T-cell (primary cell): ENCODE results near the gene DVL3. TPM values are rescaled to one million over a fixed set of nuclear protein-coding genes. Genes with fewer than 3 reads are reported as not detected.

Experiments
- ATAC-seq, 4 experiments: fragments of 200-7000 bp in 3 of 4; fragments of 150-1000 bp in 1 of 4; cut with Tn5 transposase; replicated peaks in 1 of 4; 1 replicate in 3 of 4; 2 replicates in 1 of 4; pipeline ENCODE4 v1.10.0; 2021; ENCODE audit warnings: moderate library complexity in 3 of 4, mild to moderate bottlenecking in 2 of 4, moderate number of reproducible peaks in 1 of 4
- CTCF ChIA-PET, 2 donors: fragments of 300-600 bp; sonication (Branson Sonifier 250); formaldehyde crosslinking; loops; one replicate each; lab custom pipeline; 2022; ENCODE audit warnings: antibody characterized with exemption in 2 of 2; lab: Charles Lee
- POLR2A ChIA-PET, 2 donors: fragments of 300-600 bp; sonication (Branson Sonifier 250); formaldehyde crosslinking; loops; one replicate each; lab custom pipeline; 2022; ENCODE audit warnings: antibody characterized with exemption in 2 of 2; lab: Charles Lee
- DNase-seq, 35 experiments: peaks; one replicate each; pipeline versions ENCODE4 v3.0.0 to v3.0.0-alpha.2; 2013 to 2023
- H3K27ac ChIP-seq: one replicate; pipeline ENCODE4 v1.5.1; 2013; ENCODE audit warnings: low read length
- H3K27me3 ChIP-seq, 2 experiments: replicated peaks in 1 of 2; 1 replicate in 1 of 2; 2 replicates in 1 of 2; pipeline versions ENCODE4 v1.6.1 to v1.7.0; 2013; ENCODE audit warnings: low read length in 1 of 2, mixed read lengths in 1 of 2; ENCODE audit not compliant: control insufficient read depth in 2 of 2, insufficient read depth in 2 of 2; ENCODE audit errors: extremely low read depth in 1 of 2
- H3K36me3 ChIP-seq, 2 donors: 1 replicate in 1 of 2; 2 replicates in 1 of 2; pipeline versions ENCODE4 v1.6.1 to v1.7.0; 2013; ENCODE audit warnings: low read length in 1 of 2; ENCODE audit not compliant: control insufficient read depth in 2 of 2, insufficient read depth in 1 of 2; ENCODE audit errors: extremely low read depth in 1 of 2
- H3K4me1 ChIP-seq, 2 experiments: 1 replicate in 1 of 2; 2 replicates in 1 of 2; pipeline versions ENCODE4 v1.6.1 to v1.7.0; 2013; ENCODE audit warnings: low read length in 2 of 2, mixed read lengths in 1 of 2; ENCODE audit not compliant: insufficient read depth in 2 of 2, control insufficient read depth in 1 of 2; ENCODE audit errors: extremely low read depth in 1 of 2
- H3K4me3 ChIP-seq, 2 donors: 1 replicate in 1 of 2; 2 replicates in 1 of 2; pipeline versions ENCODE4 v1.5.1 to v1.7.0; 2013; ENCODE audit warnings: mild to moderate bottlenecking in 2 of 2, low read length in 1 of 2, moderate library complexity in 1 of 2; ENCODE audit not compliant: control insufficient read depth in 1 of 2; ENCODE audit errors: extremely low read depth in 1 of 2
- H3K9me3 ChIP-seq: 2 replicates; pipeline ENCODE4 v1.7.0; 2013
- H3K27ac Mint-ChIP-seq, 2 donors: one replicate each; pipeline ENCODE4 v1.8.0; 2020 to 2021; ENCODE audit warnings: mild to moderate bottlenecking in 2 of 2, mixed read lengths in 2 of 2
- H3K27me3 Mint-ChIP-seq, 2 donors: one replicate each; pipeline ENCODE4 v1.8.0; 2021 to 2022; ENCODE audit warnings: mixed read lengths in 2 of 2
- H3K36me3 Mint-ChIP-seq: one replicate; pipeline ENCODE4 v1.8.0; 2021; ENCODE audit warnings: mixed read lengths
- H3K4me1 Mint-ChIP-seq, 3 donors: one replicate each; pipeline ENCODE4 v1.8.0; 2020 to 2022; ENCODE audit warnings: mixed read lengths in 3 of 3, mild to moderate bottlenecking in 1 of 3
- H3K4me3 Mint-ChIP-seq, 3 donors: one replicate each; pipeline ENCODE4 v1.8.0; 2020 to 2022; ENCODE audit warnings: mild to moderate bottlenecking in 3 of 3, mixed read lengths in 3 of 3, moderate library complexity in 3 of 3
- H3K9me3 Mint-ChIP-seq, 3 donors: one replicate each; pipeline ENCODE4 v1.8.0; 2020 to 2022; ENCODE audit warnings: mixed read lengths in 3 of 3
- WGBS: methylation state at CpG from one replicate; pipeline ENCODE4 v1.1.5; 2013; ENCODE audit warnings: missing lambda C conversion rate; ENCODE audit not compliant: insufficient coverage; 5-methylcytosine and 5-hydroxymethylcytosine counted together
- total RNA-seq, 35 experiments: library from RNA in 6 of 35; stranded (reverse) in 6 of 35; fragments of 120-200 nt in 1 of 35; gene quantifications; one replicate each; pipeline versions ENCODE4 v1.2.1 to v1.2.4 and lab custom pipeline; 2013 to 2026

DVL3 gene
- total RNA-seq, 5 donors from 2014 or later (not counting 1 experiment from before 2014, with no cell fraction given), result 33.8 to 60.2 (median 51.2) TPM

- Histone ChIP-seq H3K27me3 (no peaks in the 10 kb centered on the region), H3K36me3 (peaks cover 3 to 28% of the 10 kb centered on the region in 2 donors), H3K4me1 (peaks cover 6 to 33% of the 10 kb centered on the region in 2 experiments), H3K27ac (no peak overlapping the region), H3K9me3 (no peaks in the 10 kb centered on the region), H3K4me3 (no peak overlapping the region)
- Mint-ChIP-seq H3K36me3 (peaks cover 13% of the 10 kb centered on the region), H3K4me1 (peaks cover 23 to 36% (median 25%) of the 10 kb centered on the region in 3 donors), H3K4me3 (no peak overlapping the region), H3K27ac (no peak overlapping the region), H3K27me3 (no peaks in the 10 kb centered on the region), H3K9me3 (no peaks in the 10 kb centered on the region)
- ATAC-seq (no peak), DNase-seq (no peak)
- ChIA-PET POLR2A (no interaction called here), CTCF (interaction anchor here in 1 of 2 donors (0.7 kb wide), 1 partner anchor 55 kb away, joined by 3 read pairs; no protein-coding TSS in a partner anchor)
- WGBS, result 95% methylated on average over 4 of the region's 5 CpGs
These were observed 17.6 kb downstream of the DVL3 start for GRCh38 chr3:184172681-184173373.

- H3K36me3 Mint-ChIP-seq, result peaks cover 17% of the 10 kb centered on the region
- ATAC-seq, result no peak
- POLR2A ChIA-PET, result interaction anchor here in 1 of 2 donors (0.6 kb wide), 2 partner anchors 11 to 179 kb away, joined by 6 to 10 read pairs; no protein-coding TSS in a partner anchor
These were observed 18.2 kb downstream of the DVL3 start for GRCh38 chr3:184173374-184173722.

GRCh38 chr3:184174284-184174645, 19.1 kb downstream of the DVL3 start:
- Mint-ChIP-seq H3K4me3 (peak overlapping the region; percentile 89 to 98 (median 97)), H3K9me3 (no peaks in the 10 kb centered on the region), H3K36me3 (peaks cover 21% of the 10 kb centered on the region), H3K27me3 (no peaks in the 10 kb centered on the region), H3K27ac (peak overlapping the region; percentile 74 to 82), H3K4me1 (peaks cover 33 to 43% (median 33%) of the 10 kb centered on the region in 3 donors)
- Histone ChIP-seq H3K36me3 (peaks cover 8 to 29% of the 10 kb centered on the region in 2 donors), H3K4me3 (no peak overlapping the region), H3K4me1 (peaks cover 6 to 43% of the 10 kb centered on the region in 2 experiments), H3K9me3 (no peaks in the 10 kb centered on the region), H3K27ac (peak overlapping the region; percentile 36), H3K27me3 (no peaks in the 10 kb centered on the region)
- ChIA-PET POLR2A (interaction anchor here in 1 of 2 donors (1.0 kb wide), 1 partner anchor 10 kb away, joined by 3 read pairs; no protein-coding TSS in a partner anchor), CTCF (interaction anchor here (0.5 to 1.5 kb wide), 5 partner anchors 11 to 277 kb away, joined by 3 to 7 read pairs (median 5); partner anchors contain the start of genes ABCF3 (in 1 of the 2) and EEF1AKMT4 (in 1 of the 2))
- WGBS, result 0% methylated on average over 1 of the region's 4 CpGs
- DNase-seq, result peak in 3 of 35 experiments; percentile 1 to 11 (median 6)
- ATAC-seq, result no peak

More at GRCh38 chr3:184173374-184173722, 18.2 kb downstream of the DVL3 start:
- WGBS, result no CpG with 5 or more reads among the region's 2 CpGs
- Mint-ChIP-seq H3K4me3 (no peak overlapping the region), H3K27ac (no peak overlapping the region), H3K9me3 (no peaks in the 10 kb centered on the region), H3K27me3 (no peaks in the 10 kb centered on the region), H3K4me1 (peaks cover 29 to 41% (median 30%) of the 10 kb centered on the region in 3 donors)
- no peak overlapping the region for H3K27ac ChIP-seq
- DNase-seq, result no peak
- H3K4me3 ChIP-seq, result no peak overlapping the region
- H3K9me3 ChIP-seq, result no peaks in the 10 kb centered on the region
- H3K27me3 ChIP-seq, result no peaks in the 10 kb centered on the region
- peaks cover 6 to 39% of the 10 kb centered on the region in 2 experiments for H3K4me1 ChIP-seq
- peaks cover 3 to 28% of the 10 kb centered on the region in 2 donors for H3K36me3 ChIP-seq
- CTCF ChIA-PET, result interaction anchor here in 1 of 2 donors (1.0 kb wide), 1 partner anchor 77 kb away, joined by 3 read pairs; the partner anchor contains the start of gene EEF1AKMT4

GRCh38 chr3:184174646-184175492, 19.7 kb downstream of the DVL3 start, which contains the start of gene AP2M1:
AP2M1 (plus strand) TSS chr3:184174855; CDS start chr3:184176994, 2,139 bp downstream.
- Histone ChIP-seq H3K27me3 (no peaks in the 10 kb centered on the region), H3K4me1 (peaks cover 6 to 44% of the 10 kb centered on the region in 2 experiments), H3K9me3 (no peaks in the 10 kb centered on the region), H3K4me3 (peak within 1 kb of the TSS; percentile 83 to 95), H3K27ac (peak within 1 kb of the TSS; percentile 54), H3K36me3 (peaks cover 11 to 35% of the 10 kb centered on the region in 2 donors)
- Mint-ChIP-seq H3K4me3 (peak within 1 kb of the TSS; percentile 89 to 98 (median 97)), H3K36me3 (peaks cover 24% of the 10 kb centered on the region), H3K4me1 (peaks cover 33 to 44% (median 33%) of the 10 kb centered on the region in 3 donors), H3K9me3 (no peaks in the 10 kb centered on the region), H3K27me3 (no peaks in the 10 kb centered on the region), H3K27ac (peak within 1 kb of the TSS; percentile 82 to 84)
- CTCF ChIA-PET, result interaction anchor here (0.6 to 1.5 kb wide), 4 partner anchors 11 to 279 kb away, joined by 4 to 7 read pairs (median 5); partner anchors contain the start of gene ABCF3 (in 1 of the 2)
- DNase-seq (peak; percentile 92 to 99 (median 97)), ATAC-seq (peak; percentile 96 to 99 (median 97))
- POLR2A ChIA-PET, result interaction anchor here (0.6 to 1.0 kb wide), 2 partner anchors 9 to 73 kb away, joined by 3 read pairs; no protein-coding TSS in a partner anchor
- under 1% methylated on average over 72 of the region's 73 CpGs for WGBS

GRCh38 chr3:184175506-184175905, 20.3 kb downstream of the DVL3 start:
- WGBS, result 30% methylated on average over 5 of the region's 8 CpGs
- ATAC-seq (no peak), DNase-seq (no peak)
- Mint-ChIP-seq H3K4me3 (peak overlapping the region; percentile 89 to 98 (median 97)), H3K36me3 (peaks cover 30% of the 10 kb centered on the region), H3K9me3 (no peaks in the 10 kb centered on the region), H3K4me1 (peaks cover 33 to 44% (median 33%) of the 10 kb centered on the region in 3 donors), H3K27me3 (no peaks in the 10 kb centered on the region), H3K27ac (peak overlapping the region; percentile 81 to 84)
- CTCF ChIA-PET, result interaction anchor here (0.6 to 1.5 kb wide), 3 partner anchors 10 to 280 kb away, joined by 4 to 5 read pairs (median 5); partner anchors contain the start of gene ABCF3 (in 1 of the 2)
- POLR2A ChIA-PET, result interaction anchor here in 1 of 2 donors (0.6 kb wide), 1 partner anchor 72 kb away, joined by 3 read pairs; no protein-coding TSS in a partner anchor
- Histone ChIP-seq H3K27me3 (no peaks in the 10 kb centered on the region), H3K36me3 (peaks cover 13 to 42% of the 10 kb centered on the region in 2 donors), H3K9me3 (no peaks in the 10 kb centered on the region), H3K27ac (no peak overlapping the region), H3K4me1 (peaks cover 6 to 44% of the 10 kb centered on the region in 2 experiments), H3K4me3 (peak overlapping the region; percentile 83 to 95)
